ENCODE measurements around the gene RPL5.

Gene RPL5

DNA sequence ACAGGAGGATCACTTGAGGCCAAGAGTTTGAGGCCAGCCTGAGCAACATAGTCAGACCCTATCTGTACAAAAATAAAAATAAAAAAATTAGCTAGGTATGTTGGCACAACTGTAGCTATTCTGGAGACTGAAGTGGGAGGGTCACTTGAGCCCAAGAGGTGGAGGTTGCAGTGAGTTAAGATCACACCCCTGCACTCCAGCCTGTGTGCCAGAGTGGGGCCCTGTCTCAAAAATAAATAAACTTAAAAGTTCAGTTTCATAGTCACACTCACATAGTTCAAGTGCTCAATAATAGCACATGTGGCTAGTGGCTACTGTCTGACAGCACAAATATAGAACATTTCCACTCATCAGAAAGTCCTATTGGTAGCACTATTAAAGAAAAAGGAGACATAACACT lies 41.8 kb upstream of the RPL5 start:
- no peak overlapping the region for H3K27ac ChIP-seq
- no peak overlapping the region for H3K4me3 ChIP-seq
- H3K36me3 ChIP-seq = no peaks in the 10 kb centered on the region
- TF ChIP-seq, protein P1, sequence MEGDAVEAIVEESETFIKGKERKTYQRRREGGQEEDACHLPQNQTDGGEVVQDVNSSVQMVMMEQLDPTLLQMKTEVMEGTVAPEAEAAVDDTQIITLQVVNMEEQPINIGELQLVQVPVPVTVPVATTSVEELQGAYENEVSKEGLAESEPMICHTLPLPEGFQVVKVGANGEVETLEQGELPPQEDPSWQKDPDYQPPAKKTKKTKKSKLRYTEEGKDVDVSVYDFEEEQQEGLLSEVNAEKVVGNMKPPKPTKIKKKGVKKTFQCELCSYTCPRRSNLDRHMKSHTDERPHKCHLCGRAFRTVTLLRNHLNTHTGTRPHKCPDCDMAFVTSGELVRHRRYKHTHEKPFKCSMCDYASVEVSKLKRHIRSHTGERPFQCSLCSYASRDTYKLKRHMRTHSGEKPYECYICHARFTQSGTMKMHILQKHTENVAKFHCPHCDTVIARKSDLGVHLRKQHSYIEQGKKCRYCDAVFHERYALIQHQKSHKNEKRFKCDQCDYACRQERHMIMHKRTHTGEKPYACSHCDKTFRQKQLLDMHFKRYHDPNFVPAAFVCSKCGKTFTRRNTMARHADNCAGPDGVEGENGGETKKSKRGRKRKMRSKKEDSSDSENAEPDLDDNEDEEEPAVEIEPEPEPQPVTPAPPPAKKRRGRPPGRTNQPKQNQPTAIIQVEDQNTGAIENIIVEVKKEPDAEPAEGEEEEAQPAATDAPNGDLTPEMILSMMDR (IDR thresholded peaks at IDR 0.05) = no peak
- intact Hi-C loops (cut with DNase I; ENCODE audit: low total_unique reads) = no loop called here
- DNase-seq = no peak
- no peaks in the 10 kb centered on the region for H3K27me3 ChIP-seq
- no peaks in the 10 kb centered on the region for H3K9me3 ChIP-seq
- peaks cover 0 to 9% (median 0%) of the 10 kb centered on the region in 4 donors for H3K4me1 ChIP-seq

GRCh38 chr1:92790867-92791266 lies 41.0 kb upstream of the RPL5 start:
- H3K4me3 ChIP-seq = no peak overlapping the region
- intact Hi-C loops (cut with DNase I; ENCODE audit: low total_unique reads) = no loop called here
- H3K27me3 ChIP-seq = no peaks in the 10 kb centered on the region
- H3K9me3 ChIP-seq = no peaks in the 10 kb centered on the region
- DNase-seq = no peak
- H3K27ac ChIP-seq = no peak overlapping the region
- peaks cover 0 to 10% (median 0%) of the 10 kb centered on the region in 4 donors for H3K4me1 ChIP-seq
- TF ChIP-seq, protein P1 (IDR thresholded peaks at IDR 0.05) = no peak
- no peaks in the 10 kb centered on the region for H3K36me3 ChIP-seq

DNA sequence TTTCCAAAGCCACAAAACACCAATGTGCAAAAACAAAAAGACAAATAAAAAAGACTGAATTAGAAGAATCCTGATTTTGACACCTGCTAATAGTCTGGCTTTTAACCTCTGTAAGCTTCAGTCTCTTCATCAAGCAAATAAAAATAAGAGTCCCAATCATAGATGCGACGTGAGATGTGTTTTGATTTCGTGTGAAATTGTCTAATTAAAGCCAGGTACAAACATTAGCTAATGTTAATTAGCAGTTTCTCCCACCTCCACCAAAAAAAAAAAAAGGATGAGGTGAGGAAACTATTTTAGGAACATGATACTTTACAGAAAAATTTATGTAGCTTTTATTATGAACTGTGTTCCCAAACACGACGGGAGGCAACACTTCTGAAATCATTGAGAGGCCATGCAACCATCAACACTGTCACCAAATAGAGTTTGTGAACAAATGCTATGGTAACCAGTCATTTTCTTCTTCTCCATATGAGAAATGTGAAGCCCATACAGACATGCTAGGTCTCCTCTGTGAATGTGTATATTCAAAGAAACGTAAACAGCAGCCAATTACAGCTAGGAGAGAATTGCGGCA lies 40.3 kb upstream of the RPL5 start:
- no peaks in the 10 kb centered on the region for H3K36me3 ChIP-seq
- H3K27me3 ChIP-seq = no peaks in the 10 kb centered on the region
- DNase-seq = no peak
- H3K9me3 ChIP-seq = no peaks in the 10 kb centered on the region
- TF ChIP-seq, protein P1 (IDR thresholded peaks at IDR 0.05) = no peak
- intact Hi-C loops (cut with DNase I; ENCODE audit: low total_unique reads) = no loop called here
- H3K27ac ChIP-seq = no peak overlapping the region
- peaks cover 0 to 7% (median 0%) of the 10 kb centered on the region in 4 donors for H3K4me1 ChIP-seq
- no peak overlapping the region for H3K4me3 ChIP-seq

DNA sequence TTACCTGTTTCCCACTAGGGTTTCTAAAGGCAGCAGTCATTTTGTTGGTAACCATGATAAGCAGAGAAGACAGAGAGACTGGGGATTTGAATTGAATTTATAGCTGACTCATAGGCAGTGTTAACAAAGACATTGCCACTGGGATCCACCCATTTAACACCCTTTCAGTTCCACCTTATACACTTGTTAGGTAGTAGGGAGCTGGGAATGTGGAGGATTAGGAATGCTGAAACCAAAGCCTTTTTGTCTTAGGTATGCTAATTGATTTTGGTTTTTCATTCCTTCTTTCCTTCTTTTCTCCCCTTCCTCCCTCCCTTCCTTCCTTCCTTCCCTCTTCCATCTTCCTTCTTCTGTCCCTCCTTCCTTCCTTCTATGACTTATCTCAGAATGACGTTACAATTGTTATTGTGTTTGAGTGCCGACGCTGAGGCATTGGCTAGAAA lies 39.5 kb upstream of the RPL5 start:
- no peak for DNase-seq
- TF ChIP-seq, protein P1 (IDR thresholded peaks at IDR 0.05) = no peak
- intact Hi-C loops (cut with DNase I; ENCODE audit: low total_unique reads) = no loop called here
- H3K27me3 ChIP-seq = no peaks in the 10 kb centered on the region
- H3K9me3 ChIP-seq = no peaks in the 10 kb centered on the region
- no peak overlapping the region for H3K4me3 ChIP-seq
- H3K4me1 ChIP-seq = peaks cover 0 to 7% (median 0%) of the 10 kb centered on the region in 4 donors
- no peak overlapping the region for H3K27ac ChIP-seq
- no peaks in the 10 kb centered on the region for H3K36me3 ChIP-seq

- no peaks in the 10 kb centered on the region for H3K27me3 ChIP-seq
- H3K36me3 ChIP-seq = no peaks in the 10 kb centered on the region
- TF ChIP-seq, protein P1 (IDR thresholded peaks at IDR 0.05) = no peak
- DNase-seq = no peak
- H3K4me1 ChIP-seq = peaks cover 0 to 7% (median 0%) of the 10 kb centered on the region in 4 donors
- no peak overlapping the region for H3K27ac ChIP-seq
- intact Hi-C loops (cut with DNase I; ENCODE audit: low total_unique reads) = no loop called here
- H3K4me3 ChIP-seq = no peak overlapping the region
- no peaks in the 10 kb centered on the region for H3K9me3 ChIP-seq
These were observed 36.7 kb upstream of the RPL5 start for GRCh38 chr1:92795166-92795565.

DNA sequence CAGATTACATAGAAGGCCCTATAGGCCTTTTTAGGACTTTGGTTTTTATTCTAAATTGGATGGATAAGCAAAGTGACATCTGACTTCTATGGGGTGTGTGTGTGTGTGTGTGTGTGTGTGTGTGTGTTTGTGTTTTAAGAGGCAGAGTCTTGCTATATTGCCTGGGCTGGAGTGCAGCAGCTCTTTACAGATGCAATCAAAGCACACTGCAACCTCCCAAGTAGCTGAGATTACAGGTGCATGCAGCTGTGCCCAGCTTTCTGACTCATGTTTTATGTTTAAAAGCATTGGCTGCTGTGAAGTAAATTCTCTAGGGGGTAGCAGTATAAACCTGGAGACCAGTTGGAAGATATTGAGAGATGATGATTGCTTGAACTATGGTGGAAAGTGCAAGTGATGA lies 34.5 kb upstream of the RPL5 start:
- intact Hi-C loops (cut with DNase I; ENCODE audit: low total_unique reads) = no loop called here
- Histone ChIP-seq H3K27me3 (no peaks in the 10 kb centered on the region), H3K36me3 (no peaks in the 10 kb centered on the region), H3K27ac (no peak overlapping the region), H3K9me3 (no peaks in the 10 kb centered on the region), H3K4me1 (peaks cover 0 to 7% (median 0%) of the 10 kb centered on the region in 4 donors), H3K4me3 (no peak overlapping the region)
- TF ChIP-seq, protein P1 (IDR thresholded peaks at IDR 0.05) = no peak
- DNase-seq = no peak

Measured in tibial artery (tissue), 4 donors.